Measurements from ENCODE around the gene KLF5.
"Not testable (repeated sequence)": the region's sequence is repeated elsewhere in the genome, so short reads cannot be mapped to it uniquely, and the experiment has no call there.

KLF5 gene

GRCh38 chr13:73090116-73090822 is 31.5 kb downstream of the KLF5 start:
- peak; percentile 12 for DNase-seq

GRCh38 chr13:73090823-73091187 is 32.0 kb downstream of the KLF5 start:
- no peak for DNase-seq

DNA sequence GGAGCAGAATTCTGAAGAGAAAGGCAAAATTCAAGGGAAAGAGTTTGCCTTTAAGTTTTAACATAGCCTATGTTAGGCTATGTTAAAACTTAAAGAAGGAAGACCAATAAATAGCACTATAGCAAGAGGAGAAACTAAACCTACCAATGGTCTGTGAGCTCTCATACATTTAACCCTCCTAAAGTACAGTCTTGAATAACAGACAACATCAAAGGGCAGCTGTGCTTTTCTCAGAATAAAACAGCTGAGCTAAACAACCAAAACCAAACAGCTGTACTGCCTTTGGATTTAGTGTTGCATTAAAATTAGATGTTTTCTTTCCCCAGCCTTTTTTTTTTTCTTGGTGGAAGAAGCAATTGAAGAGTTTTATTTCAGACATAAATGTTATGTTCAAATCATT is 34.0 kb downstream of the KLF5 start:
- DNase-seq = no peak

DNA sequence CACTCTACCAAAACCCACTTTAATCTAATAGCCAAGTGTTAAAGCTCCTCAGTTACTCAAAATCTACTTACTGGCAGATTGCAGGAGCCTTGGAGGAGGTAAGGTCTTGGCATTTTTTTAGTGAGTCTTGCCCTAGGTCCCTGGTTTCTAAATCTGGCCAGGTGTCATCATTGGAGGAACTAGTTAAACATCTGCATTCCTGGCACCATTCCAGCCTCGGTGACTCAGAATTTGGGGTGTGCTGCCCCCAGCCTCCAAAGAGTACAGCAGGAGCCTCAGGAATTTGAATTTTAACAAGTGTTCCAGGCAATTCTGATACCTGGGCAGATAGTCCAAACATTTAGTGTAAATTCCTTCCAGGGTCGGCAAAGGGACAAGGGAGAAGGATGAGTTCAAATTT is 37.4 kb downstream of the KLF5 start:
- no peak for DNase-seq

DNA sequence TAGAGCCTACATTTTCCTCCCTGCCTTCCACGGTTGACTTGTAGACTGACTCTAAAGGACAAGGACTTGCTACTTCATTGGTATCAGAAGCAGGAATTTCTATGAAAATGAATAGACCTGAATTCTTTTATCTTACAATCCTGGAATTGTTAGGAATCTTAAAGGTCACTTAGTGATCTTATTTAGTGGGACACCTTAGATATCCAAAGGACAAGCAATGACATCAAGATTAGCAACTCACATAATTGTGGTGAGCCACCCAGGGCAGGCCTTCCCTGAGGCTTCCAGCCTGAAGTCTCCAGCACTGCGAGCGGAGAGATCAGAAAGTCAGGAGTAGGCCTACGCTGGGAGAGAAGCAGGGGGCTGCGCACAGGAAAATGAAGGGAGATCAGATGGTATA is 37.8 kb downstream of the KLF5 start:
- DNase-seq = no peak

DNA sequence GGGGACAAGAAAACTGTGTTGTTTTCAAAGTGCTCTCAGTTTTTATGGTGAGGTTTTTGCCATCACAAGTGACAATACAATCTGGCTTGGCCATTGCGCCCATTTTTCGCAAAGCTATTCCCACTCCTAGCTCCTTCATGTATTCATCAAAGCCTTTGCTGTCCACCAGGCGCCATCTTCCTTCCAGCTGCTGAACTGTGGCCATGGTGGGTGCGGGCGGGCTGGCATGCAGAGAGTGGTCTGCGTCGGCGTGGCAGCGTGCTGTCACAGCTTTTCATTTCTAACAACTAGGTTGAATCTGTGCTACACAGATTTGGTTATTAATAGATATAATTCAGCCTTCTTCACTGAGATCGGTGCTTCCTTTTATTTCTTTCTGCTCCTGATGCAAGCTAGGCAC is 42.0 kb downstream of the KLF5 start:
- not testable (repeated sequence) for DNase-seq

GRCh38 chr13:73101351-73102007 is 42.7 kb downstream of the KLF5 start:
- no peak for DNase-seq

GRCh38 chr13:73103238-73103637 is 44.4 kb downstream of the KLF5 start:
- no peak for DNase-seq

DNA sequence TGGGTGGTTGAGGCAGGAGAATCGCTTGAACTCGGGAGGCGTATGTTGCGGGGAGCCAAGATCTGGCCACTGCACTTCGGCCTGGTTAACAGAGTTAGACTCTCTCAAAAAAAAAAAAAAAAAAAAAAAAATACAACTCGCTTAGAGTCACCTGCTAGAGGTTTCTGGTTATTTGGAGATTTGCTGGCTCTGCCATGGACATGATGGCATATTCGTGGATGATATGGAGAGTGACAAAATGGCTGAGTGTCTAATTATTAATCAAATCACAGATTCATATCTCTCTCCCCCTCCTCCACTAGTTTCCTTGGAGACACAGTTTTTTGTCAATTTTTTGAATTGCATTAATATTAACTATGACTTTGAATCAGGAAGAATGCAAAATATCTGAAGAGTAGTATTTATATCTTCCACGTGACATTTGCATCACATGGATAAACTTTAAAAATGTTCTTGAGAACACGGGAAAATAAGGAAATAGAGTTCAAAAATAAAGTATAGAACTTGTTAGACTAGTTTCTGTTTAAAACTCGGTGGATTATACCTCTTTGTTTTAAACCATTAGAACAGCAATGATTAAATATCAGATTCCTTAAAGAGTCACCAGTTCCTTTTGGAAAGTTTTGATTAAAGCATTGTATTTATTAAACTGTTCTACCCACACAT is 47.8 kb downstream of the KLF5 start:
- DNase-seq = no peak

DNA sequence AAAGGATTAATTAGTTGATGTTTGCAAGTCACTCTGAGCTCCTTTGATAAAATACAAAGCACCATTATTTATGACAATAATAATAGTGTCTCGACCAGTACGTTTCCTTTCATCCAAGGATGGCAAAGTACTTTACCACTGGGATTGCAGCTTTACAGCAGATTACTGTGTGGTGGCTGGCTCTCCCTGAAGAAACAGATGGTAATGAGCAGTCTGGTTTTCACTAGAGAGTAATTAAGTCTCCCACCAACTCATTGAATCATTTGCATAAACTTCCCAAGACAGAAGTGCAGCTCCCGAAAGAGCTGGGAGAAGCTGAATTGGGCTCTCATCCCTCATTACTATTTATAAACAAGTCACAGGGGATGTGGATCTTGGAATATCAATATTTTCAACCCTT is 48.7 kb downstream of the KLF5 start:
- no peak for DNase-seq

- DNase-seq = no peak
Measured at GRCh38 chr13:73107970-73108369, 49.2 kb downstream of the KLF5 start.

DNA sequence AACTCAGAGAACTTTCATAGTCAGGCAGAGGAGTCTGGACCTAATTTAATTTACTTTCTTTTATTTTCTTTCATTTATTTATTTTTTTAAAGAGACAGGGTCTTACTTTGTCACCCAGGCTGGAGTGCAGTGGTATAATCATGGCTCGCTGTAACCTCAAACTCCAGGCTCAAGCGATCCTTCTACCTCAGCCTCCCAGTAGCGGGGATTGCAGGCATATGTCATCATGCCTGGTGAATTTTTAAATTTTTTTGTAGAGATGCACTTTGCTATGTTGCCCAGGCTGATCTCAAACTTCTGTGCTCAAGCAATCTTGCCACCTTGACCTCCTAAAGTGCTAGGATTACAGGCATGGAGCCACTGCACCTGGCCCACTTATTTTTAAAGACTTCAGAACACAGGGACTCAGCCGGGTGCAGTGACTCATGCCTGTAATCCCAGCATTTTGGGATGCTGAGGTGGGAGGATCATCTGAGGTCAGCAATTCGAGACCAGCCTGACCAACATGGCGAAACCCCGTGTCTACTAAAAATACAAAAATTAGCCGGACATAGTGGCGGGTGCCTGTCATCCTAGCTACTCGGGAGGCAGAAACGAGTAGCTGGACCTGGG is 50.6 kb downstream of the KLF5 start:
- DNase-seq = no peak

DNA sequence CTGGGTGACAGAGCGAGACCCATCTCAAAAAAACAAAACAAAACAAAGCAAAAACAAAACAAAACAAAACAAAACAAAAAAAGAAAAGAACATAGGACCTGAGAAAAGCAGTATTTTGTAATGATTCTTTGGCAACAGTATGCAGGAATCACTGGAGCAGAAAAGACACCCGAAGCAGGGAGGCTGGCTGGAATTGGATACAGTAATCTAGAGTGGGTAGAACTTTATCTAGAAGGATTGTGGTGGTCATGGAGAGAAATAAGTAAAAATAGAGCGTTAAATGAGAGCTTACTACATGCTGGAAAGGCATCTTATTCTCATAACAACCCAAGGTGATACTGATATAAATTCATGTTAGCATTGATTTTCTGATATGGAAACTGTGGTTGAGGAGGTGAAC is 51.2 kb downstream of the KLF5 start:
- no peak for DNase-seq

GRCh38 chr13:73110814-73111213 is 52.0 kb downstream of the KLF5 start:
- no peak for DNase-seq

- DNase-seq = no peak
Measured at GRCh38 chr13:73111331-73111730, 52.5 kb downstream of the KLF5 start.

DNA sequence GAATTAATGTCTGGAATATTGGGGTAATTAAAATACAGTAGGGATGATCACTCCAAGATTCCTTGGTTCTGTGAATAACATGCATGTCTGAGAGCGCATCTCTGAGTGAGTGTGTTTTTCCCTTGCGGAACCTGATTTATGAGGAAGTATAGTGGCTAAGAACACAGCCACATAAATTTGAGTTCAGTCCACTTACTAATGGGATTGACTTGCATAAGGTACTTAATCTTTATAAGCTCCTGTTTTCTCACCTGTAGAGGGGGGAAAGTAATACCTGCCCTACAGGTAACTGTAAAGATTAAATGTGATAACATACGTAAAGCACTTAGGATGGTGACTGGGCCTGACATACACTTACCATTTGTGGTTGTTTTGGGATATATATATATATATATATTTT is 60.8 kb downstream of the KLF5 start:
- DNase-seq = no peak
